ENCODE results near the gene MAMSTR.

MAMSTR gene

GRCh38 chr19:48719263-48720171 is at the start of gene MAMSTR:
MAMSTR (minus strand) TSS chr19:48719725; CDS start chr19:48719031, 694 bp downstream.
- DNase-seq (ENCODE audit: low spot score), result no peak

- no peak for DNase-seq (ENCODE audit: low spot score)
Measured at GRCh38 chr19:48768994-48769713, 49.6 kb upstream of the MAMSTR start.

GRCh38 chr19:48768171-48768753 is 48.7 kb upstream of the MAMSTR start:
- DNase-seq (ENCODE audit: low spot score), result peak; percentile 55

- peak; percentile 71 for DNase-seq (ENCODE audit: low spot score)
Measured at GRCh38 chr19:48765816-48766215, 46.3 kb upstream of the MAMSTR start.

- DNase-seq (ENCODE audit: low spot score), result no peak
Measured at GRCh38 chr19:48760504-48761205, 41.1 kb upstream of the MAMSTR start.

- DNase-seq (ENCODE audit: low spot score), result no peak
Measured at GRCh38 chr19:48757741-48758144, 38.2 kb upstream of the MAMSTR start.

GRCh38 chr19:48757089-48757675 is 37.7 kb upstream of the MAMSTR start:
- DNase-seq (ENCODE audit: low spot score), result no peak

GRCh38 chr19:48756686-48757085 is 37.2 kb upstream of the MAMSTR start:
- no peak for DNase-seq (ENCODE audit: low spot score)

GRCh38 chr19:48756212-48756611 is 36.7 kb upstream of the MAMSTR start:
- DNase-seq (ENCODE audit: low spot score), result no peak

- DNase-seq (ENCODE audit: low spot score), result no peak
Measured at GRCh38 chr19:48755787-48756186, 36.3 kb upstream of the MAMSTR start.

GRCh38 chr19:48755084-48755641 is 35.6 kb upstream of the MAMSTR start, which contains the start of gene FGF21:
FGF21 (plus strand) TSS chr19:48755524; CDS start chr19:48756237, 713 bp downstream.
- DNase-seq (ENCODE audit: low spot score), result no peak

- DNase-seq (ENCODE audit: low spot score), result peak; percentile 62
Measured at GRCh38 chr19:48752496-48753365, 33.2 kb upstream of the MAMSTR start, which contains the start of gene FUT1. FUT1 (minus strand) TSS chr19:48752641; CDS start chr19:48751281, 1,360 bp downstream.

GRCh38 chr19:48751845-48752495 is 32.4 kb upstream of the MAMSTR start:
- DNase-seq (ENCODE audit: low spot score), result no peak

- peak; percentile 38 for DNase-seq (ENCODE audit: low spot score)
Measured at GRCh38 chr19:48750771-48751504, 31.4 kb upstream of the MAMSTR start.

GRCh38 chr19:48750351-48750750 is 30.8 kb upstream of the MAMSTR start:
- DNase-seq (ENCODE audit: low spot score), result no peak

- DNase-seq (ENCODE audit: low spot score), result no peak
Measured at GRCh38 chr19:48749571-48750198, 30.2 kb upstream of the MAMSTR start.

GRCh38 chr19:48746738-48747575 is 27.4 kb upstream of the MAMSTR start, which contains the start of gene IZUMO1:
IZUMO1 (minus strand) TSS chr19:48746909; CDS start chr19:48745859, 1,050 bp downstream.
- DNase-seq (ENCODE audit: low spot score), result peak; percentile 92

Data from hematopoietic multipotent progenitor cell treated with erythropoietin and hydrocortisone succinate and interleukin-3 and kit ligand, for 15 days (in vitro differentiated cells).